Choroid plexus epithelial cell (primary cell): ENCODE results near the gene EVI2B.
"Not testable (repeated sequence)": the region's sequence is repeated elsewhere in the genome, so short reads cannot be mapped to it uniquely, and the experiment has no call there.

Experiments
- DNase-seq: peaks from one replicate; pipeline ENCODE4 v3.0.0-alpha.2; 2010; ENCODE audit warnings: low read depth
- H3K4me3 ChIP-seq: 2 replicates; pipeline ENCODE4 v1.5.1; 2011; ENCODE audit warnings: low read depth, mild to moderate bottlenecking, control low read depth, low read length, moderate library complexity
- TF ChIP-seq, protein P1 (sequence below): conservative IDR thresholded peaks from 2 replicates; pipeline ENCODE4 v1.5.1; 2011; ENCODE audit warnings: low read depth, mild to moderate bottlenecking, control low read depth, inconsistent platforms, low read length, moderate library complexity

Gene EVI2B, protein sequence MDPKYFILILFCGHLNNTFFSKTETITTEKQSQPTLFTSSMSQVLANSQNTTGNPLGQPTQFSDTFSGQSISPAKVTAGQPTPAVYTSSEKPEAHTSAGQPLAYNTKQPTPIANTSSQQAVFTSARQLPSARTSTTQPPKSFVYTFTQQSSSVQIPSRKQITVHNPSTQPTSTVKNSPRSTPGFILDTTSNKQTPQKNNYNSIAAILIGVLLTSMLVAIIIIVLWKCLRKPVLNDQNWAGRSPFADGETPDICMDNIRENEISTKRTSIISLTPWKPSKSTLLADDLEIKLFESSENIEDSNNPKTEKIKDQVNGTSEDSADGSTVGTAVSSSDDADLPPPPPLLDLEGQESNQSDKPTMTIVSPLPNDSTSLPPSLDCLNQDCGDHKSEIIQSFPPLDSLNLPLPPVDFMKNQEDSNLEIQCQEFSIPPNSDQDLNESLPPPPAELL

DNA sequence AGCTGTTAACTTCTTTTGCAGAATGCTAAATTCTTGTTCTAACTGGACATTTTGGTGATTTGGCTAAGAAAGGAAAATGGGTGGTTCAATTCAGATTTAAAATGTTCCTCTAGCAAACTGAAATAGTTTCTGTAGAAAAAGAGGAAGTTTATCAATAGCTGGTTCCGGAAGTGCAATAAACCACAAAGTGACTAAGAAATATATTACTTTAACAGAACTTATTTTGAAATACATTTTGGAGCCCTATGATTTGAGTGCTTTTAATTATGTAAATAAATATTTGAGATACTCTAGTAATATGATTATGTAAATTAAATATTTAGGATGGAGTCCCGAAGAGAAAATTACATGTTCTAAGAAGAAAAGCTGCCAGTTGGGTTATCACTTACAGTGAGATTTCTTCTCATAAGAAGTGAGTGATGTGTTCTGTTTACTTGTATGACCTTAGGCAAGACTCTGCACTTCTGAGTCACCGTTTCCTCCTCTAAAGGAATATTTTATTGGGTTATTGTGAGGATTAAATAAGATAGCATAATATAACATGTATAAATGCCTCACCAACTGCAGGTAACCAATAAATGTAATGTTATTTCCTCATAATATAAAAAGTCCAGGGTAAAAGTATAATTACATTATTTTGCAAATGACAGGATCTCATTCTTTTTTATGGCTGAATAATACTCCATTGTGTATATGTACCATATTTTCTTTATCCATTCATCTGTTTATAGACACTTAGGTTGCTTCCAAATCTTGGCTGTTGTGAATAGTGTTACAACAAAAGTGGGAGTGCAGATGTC, at the start of gene EVI2B:
Gene EVI2B, minus strand, starts transcription at position 73 of the 800 bp plus-strand sequence. CDS start 8,445 bp downstream, outside the sequence.
- TF ChIP-seq, protein P1, sequence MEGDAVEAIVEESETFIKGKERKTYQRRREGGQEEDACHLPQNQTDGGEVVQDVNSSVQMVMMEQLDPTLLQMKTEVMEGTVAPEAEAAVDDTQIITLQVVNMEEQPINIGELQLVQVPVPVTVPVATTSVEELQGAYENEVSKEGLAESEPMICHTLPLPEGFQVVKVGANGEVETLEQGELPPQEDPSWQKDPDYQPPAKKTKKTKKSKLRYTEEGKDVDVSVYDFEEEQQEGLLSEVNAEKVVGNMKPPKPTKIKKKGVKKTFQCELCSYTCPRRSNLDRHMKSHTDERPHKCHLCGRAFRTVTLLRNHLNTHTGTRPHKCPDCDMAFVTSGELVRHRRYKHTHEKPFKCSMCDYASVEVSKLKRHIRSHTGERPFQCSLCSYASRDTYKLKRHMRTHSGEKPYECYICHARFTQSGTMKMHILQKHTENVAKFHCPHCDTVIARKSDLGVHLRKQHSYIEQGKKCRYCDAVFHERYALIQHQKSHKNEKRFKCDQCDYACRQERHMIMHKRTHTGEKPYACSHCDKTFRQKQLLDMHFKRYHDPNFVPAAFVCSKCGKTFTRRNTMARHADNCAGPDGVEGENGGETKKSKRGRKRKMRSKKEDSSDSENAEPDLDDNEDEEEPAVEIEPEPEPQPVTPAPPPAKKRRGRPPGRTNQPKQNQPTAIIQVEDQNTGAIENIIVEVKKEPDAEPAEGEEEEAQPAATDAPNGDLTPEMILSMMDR: no peak
- H3K4me3 ChIP-seq: no peak within 1 kb of the TSS
- peak; percentile 80 for DNase-seq

DNA sequence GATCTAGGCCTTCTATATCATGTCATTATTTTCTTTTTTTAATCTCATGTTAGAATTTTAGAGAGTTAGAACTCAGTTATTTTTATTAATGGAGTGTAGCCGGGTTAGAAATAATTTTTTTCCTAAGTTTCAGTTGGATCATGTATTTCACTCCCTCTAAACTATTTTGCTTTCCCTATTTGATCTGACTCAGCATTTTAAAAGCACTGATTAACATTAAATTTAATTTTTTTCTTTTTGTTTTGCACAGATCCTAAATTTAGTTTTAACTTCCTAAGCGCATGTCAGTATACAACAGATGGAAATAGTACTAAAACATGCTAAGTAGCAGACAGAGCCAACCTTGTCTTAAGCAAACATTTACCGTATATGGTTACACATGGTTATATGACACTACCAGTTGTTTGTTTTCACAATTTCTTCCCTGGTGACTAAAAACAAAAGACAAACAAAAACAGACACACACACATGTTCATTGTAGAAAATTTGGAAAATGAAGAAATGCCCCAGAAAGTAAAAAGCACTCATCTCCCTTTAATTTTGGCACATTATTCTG, 44.1 kb upstream of the EVI2B start:
- TF ChIP-seq, protein P1: no peak
- no peak overlapping the region for H3K4me3 ChIP-seq
- DNase-seq: peak; percentile 26

DNA sequence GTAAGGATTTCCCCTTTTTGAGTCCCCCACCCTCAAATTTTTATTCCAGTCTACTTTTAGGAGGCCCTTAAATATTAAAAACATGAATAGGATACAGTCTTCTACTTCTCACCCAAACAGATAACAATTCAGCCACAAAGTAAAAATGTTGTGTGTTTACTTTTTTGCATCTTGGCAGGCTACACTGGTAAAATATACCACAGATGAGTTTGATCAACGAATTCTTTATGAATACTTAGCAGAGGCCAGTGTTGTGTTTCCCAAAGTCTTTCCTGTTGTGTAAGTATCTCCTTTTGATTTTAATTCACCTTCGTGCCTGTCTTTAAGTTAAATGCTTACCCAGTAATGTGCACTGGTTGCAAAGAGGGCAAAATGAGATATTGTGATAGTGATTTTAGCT, 43.2 kb upstream of the EVI2B start:
- no peak for DNase-seq
- no peak overlapping the region for H3K4me3 ChIP-seq
- TF ChIP-seq, protein P1: no peak

DNA sequence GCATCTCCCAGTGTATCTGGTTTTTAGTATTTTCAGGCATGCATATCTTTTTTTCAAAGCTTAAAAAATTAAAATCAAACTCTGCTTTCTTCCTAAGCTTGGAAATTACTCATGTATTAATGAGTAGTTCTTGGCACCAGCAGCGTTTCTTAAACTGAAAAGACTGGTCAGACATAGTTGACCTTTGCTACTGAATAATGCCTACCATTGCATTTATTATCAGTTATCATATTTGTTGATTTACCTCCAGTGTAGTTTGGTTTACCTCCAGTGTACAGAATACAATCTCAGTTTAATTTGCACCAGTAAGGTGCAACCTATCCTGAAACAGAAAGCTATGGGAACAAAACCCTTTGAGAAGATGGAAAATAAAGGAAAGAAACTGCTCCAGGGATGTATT, 42.1 kb upstream of the EVI2B start:
- TF ChIP-seq, protein P1: no peak
- no peak for DNase-seq
- H3K4me3 ChIP-seq: no peak overlapping the region

DNA sequence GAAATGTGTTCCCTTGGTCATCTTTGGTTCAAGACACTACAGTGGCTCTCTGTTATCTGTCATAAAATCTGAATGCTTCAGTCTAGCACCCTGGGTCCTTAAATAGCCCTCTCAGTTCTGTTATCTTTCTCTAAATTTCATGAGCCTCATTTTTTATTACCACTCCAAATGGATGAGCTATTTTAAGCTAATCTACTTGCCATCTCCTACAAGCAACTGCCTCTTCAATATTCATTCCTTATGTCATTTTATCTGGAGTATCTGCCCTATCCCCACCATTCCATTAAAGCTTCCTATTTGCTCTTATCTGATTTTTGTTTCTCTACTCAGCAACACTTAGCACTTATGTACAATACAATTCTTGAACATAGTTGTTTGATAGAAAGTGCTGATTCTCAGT, 35.6 kb upstream of the EVI2B start:
- H3K4me3 ChIP-seq: no peak overlapping the region
- TF ChIP-seq, protein P1: no peak
- DNase-seq: no peak

DNA sequence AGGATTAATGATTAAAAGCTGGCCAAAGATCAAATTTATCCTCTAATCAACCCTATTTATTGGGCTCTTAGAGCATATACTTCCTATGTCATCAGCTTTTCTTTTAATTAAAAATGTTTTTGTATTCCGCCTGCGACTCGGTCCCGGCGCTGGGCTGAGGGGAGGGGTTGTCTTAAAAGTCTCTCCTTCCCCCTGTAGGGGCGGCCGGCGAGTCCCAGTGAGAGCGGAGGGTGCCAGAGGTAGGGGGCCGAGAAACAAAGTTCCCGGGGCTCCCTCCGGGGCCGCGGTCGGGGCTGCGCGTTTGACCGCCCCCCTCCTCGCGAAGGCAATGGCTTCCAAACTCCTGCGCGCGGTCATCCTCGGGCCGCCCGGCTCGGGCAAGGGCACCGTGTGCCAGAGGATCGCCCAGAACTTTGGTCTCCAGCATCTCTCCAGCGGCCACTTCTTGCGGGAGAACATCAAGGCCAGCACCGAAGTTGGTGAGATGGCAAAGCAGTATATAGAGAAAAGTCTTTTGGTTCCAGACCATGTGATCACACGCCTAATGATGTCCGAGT, 31.4 kb upstream of the EVI2B start:
- H3K4me3 ChIP-seq, DNase-seq: not testable (repeated sequence)
